Epithelial cell of esophagus (primary cell): ENCODE measurements around the gene NSA2.

ENCODE experiments used
- DNase-seq: peaks from one replicate; pipeline ENCODE4 v3.0.0; 2010; ENCODE audit warnings: low read depth
- H3K4me3 ChIP-seq: 2 replicates; pipeline ENCODE4 v1.5.1; 2011; ENCODE audit warnings: mild to moderate bottlenecking, low read length, control low read depth
- TF ChIP-seq, protein P1 (sequence below): IDR thresholded peaks from 2 replicates; pipeline ENCODE4 v1.5.1; 2011; ENCODE audit warnings: low read depth, mild to moderate bottlenecking, low read length, control low read depth, inconsistent platforms; ENCODE audit not compliant: insufficient read depth; ENCODE audit errors: missing control alignments

Gene NSA2

GRCh38 chr5:74761241-74761640 is 5.8 kb upstream of the NSA2 start:
- DNase-seq = peak; percentile 30
- H3K4me3 ChIP-seq = no peak overlapping the region
- TF ChIP-seq, protein P1, sequence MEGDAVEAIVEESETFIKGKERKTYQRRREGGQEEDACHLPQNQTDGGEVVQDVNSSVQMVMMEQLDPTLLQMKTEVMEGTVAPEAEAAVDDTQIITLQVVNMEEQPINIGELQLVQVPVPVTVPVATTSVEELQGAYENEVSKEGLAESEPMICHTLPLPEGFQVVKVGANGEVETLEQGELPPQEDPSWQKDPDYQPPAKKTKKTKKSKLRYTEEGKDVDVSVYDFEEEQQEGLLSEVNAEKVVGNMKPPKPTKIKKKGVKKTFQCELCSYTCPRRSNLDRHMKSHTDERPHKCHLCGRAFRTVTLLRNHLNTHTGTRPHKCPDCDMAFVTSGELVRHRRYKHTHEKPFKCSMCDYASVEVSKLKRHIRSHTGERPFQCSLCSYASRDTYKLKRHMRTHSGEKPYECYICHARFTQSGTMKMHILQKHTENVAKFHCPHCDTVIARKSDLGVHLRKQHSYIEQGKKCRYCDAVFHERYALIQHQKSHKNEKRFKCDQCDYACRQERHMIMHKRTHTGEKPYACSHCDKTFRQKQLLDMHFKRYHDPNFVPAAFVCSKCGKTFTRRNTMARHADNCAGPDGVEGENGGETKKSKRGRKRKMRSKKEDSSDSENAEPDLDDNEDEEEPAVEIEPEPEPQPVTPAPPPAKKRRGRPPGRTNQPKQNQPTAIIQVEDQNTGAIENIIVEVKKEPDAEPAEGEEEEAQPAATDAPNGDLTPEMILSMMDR = no peak

DNA sequence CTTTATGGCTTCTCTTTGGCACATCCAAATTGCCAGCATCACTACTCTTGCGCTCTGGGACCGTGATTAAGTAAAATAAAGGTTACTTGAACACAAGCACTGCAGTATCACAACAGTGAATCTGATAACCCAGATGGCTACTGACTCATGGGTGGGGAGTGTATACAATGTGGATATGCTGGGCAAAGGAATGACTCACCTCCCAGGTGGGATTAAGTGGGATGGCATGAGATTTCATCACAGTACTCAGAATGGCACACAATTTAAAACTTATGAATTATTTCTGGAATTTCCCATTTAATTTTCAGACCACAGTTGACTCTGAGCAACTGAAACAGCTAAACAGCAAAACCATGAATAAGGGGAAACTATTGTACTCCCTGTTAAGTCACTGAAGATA is 4.5 kb upstream of the NSA2 start:
- TF ChIP-seq, protein P1 = no peak
- no peak overlapping the region for H3K4me3 ChIP-seq
- peak; percentile 95 for DNase-seq

- TF ChIP-seq, protein P1 = no peak
- DNase-seq = peak; percentile 36
- no peak overlapping the region for H3K4me3 ChIP-seq
Observed at GRCh38 chr5:74763504-74763903, 3.5 kb upstream of the NSA2 start.

GRCh38 chr5:74765201-74765600 is 1.8 kb upstream of the NSA2 start:
- peak; percentile 35 for DNase-seq
- H3K4me3 ChIP-seq = peak overlapping the region; percentile 3
- TF ChIP-seq, protein P1 = no peak

DNA sequence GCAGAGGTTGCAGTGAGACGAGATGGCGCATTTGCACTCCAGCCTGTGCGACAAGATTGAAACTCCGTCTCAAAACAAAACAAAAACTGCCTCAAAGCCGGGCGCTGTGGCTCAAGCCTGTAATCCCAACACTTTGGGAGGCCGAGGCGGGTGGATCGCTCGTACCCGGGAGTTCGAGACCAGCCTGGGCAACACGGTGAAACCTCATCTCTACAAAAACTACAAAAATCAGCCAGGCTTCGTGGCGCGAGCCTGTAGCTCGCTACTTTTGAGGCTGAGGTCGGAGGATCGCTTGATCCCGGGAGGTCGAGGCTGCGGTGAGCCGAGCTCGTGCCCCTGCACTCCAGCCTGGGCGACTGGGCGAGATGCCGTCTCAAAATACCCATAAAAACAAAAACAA is 1.1 kb upstream of the NSA2 start:
- TF ChIP-seq, protein P1 = no peak
- no peak for DNase-seq
- peak overlapping the region; percentile 94 for H3K4me3 ChIP-seq

DNA sequence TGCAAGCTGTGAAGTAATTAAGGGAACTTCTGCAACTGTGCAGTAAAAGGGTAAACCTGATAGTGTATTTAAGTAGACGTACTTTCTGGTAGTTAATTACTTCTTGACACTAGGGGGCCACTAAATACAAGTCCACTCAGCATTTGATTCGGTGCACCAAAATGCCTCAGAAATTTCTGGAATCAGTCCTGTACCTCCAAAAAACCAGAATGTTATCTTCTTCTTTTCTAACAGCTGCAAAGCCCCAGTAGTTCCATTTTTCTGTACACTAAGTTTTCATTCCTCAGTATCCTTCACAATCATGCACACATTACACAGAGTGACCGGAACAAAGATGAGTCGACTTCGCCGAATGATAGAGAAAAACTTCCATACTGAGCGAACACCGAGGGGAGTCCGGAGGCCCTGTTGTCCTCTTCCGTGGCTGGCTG is 616 bp upstream of the NSA2 start:
- H3K4me3 ChIP-seq = peak overlapping the region; percentile 94
- DNase-seq = peak; percentile 77

GRCh38 chr5:74767579-74767913 is 497 bp downstream of the NSA2 start:
- TF ChIP-seq, protein P1 = no peak
- DNase-seq = peak; percentile 57
- H3K4me3 ChIP-seq = peak overlapping the region; percentile 94

More for the DNA sequence above, 616 bp upstream of the NSA2 start:
- TF ChIP-seq, protein P1 = peak; percentile 56
